Common myeloid progenitor, CD34-positive (primary cell): Measurements from ENCODE around the gene APH1A.

Experiments used
- CTCF ChIA-PET: fragments of 350-600 bp; sonication (Branson Sonifier 250); formaldehyde crosslinking; loops from one replicate; lab custom pipeline; 2021; ENCODE audit warnings: antibody characterized with exemption; lab: Charles Lee
- POLR2A ChIA-PET: fragments of 350-600 bp; sonication (Branson Sonifier 250); formaldehyde crosslinking; loops from one replicate; lab custom pipeline; 2021; ENCODE audit warnings: antibody characterized with exemption; lab: Charles Lee
- DNase-seq, 3 donors: peaks; one replicate each; pipeline versions ENCODE4 v3.0.0 to v3.0.0-alpha.2; 2013
- H3K27ac ChIP-seq, 2 experiments: 1 replicate in 1 of 2; 2 replicates in 1 of 2; pipeline ENCODE4 v1.7.0; 2013; ENCODE audit warnings: inconsistent platforms in 2 of 2, low read length in 2 of 2, mild to moderate bottlenecking in 2 of 2, low read depth in 1 of 2, moderate library complexity in 1 of 2; ENCODE audit not compliant: severe bottlenecking in 2 of 2, insufficient read depth in 1 of 2, poor library complexity in 1 of 2
- H3K27me3 ChIP-seq, 5 experiments: replicated peaks in 2 of 5; 1 replicate in 3 of 5; 2 replicates in 2 of 5; pipeline versions ENCODE4 v1.6.1 to v1.7.0; 2013; ENCODE audit warnings: low read length in 4 of 5, mild to moderate bottlenecking in 2 of 5, moderate library complexity in 2 of 5, inconsistent platforms in 1 of 5; ENCODE audit not compliant: insufficient read depth in 5 of 5, control insufficient read depth in 4 of 5
- H3K36me3 ChIP-seq, 4 experiments: 1 replicate in 2 of 4; 2 replicates in 2 of 4; pipeline versions ENCODE4 v1.6.1 to v1.7.0; 2013; ENCODE audit warnings: low read length in 3 of 4, control low read depth in 1 of 4, mild to moderate bottlenecking in 1 of 4; ENCODE audit not compliant: control insufficient read depth in 4 of 4, insufficient read depth in 4 of 4
- H3K4me1 ChIP-seq, 4 experiments: 1 replicate in 3 of 4; 2 replicates in 1 of 4; pipeline versions ENCODE4 v1.6.1 to v1.7.1; 2013; ENCODE audit warnings: low read length in 3 of 4, mild to moderate bottlenecking in 3 of 4, control low read depth in 1 of 4, inconsistent platforms in 1 of 4, moderate library complexity in 1 of 4; ENCODE audit not compliant: control insufficient read depth in 4 of 4, insufficient read depth in 4 of 4; ENCODE audit errors: control extremely low read depth in 1 of 4
- H3K4me3 ChIP-seq, 7 experiments: 1 replicate in 4 of 7; 2 replicates in 3 of 7; pipeline versions ENCODE4 v1.5.1 to v1.7.0; 2013; ENCODE audit warnings: mild to moderate bottlenecking in 7 of 7, low read length in 6 of 7, moderate library complexity in 6 of 7, inconsistent platforms in 2 of 7, low read depth in 2 of 7, control low read depth in 1 of 7; ENCODE audit not compliant: insufficient read depth in 4 of 7, control insufficient read depth in 1 of 7; ENCODE audit errors: extremely low read depth in 1 of 7
- H3K9me3 ChIP-seq, 5 experiments: 1 replicate in 4 of 5; 2 replicates in 1 of 5; pipeline versions ENCODE4 v1.6.1 to v1.7.1; 2013; ENCODE audit warnings: low read length in 4 of 5, mild to moderate bottlenecking in 2 of 5, inconsistent platforms in 1 of 5, low read depth in 1 of 5, moderate library complexity in 1 of 5; ENCODE audit not compliant: control insufficient read depth in 4 of 5, insufficient read depth in 2 of 5; ENCODE audit errors: control extremely low read depth in 1 of 5
- WGBS: methylation state at CpG from one replicate; pipeline ENCODE4 v1.1.5; 2013; ENCODE audit not compliant: insufficient coverage; 5-methylcytosine and 5-hydroxymethylcytosine counted together

The APH1A gene

DNA sequence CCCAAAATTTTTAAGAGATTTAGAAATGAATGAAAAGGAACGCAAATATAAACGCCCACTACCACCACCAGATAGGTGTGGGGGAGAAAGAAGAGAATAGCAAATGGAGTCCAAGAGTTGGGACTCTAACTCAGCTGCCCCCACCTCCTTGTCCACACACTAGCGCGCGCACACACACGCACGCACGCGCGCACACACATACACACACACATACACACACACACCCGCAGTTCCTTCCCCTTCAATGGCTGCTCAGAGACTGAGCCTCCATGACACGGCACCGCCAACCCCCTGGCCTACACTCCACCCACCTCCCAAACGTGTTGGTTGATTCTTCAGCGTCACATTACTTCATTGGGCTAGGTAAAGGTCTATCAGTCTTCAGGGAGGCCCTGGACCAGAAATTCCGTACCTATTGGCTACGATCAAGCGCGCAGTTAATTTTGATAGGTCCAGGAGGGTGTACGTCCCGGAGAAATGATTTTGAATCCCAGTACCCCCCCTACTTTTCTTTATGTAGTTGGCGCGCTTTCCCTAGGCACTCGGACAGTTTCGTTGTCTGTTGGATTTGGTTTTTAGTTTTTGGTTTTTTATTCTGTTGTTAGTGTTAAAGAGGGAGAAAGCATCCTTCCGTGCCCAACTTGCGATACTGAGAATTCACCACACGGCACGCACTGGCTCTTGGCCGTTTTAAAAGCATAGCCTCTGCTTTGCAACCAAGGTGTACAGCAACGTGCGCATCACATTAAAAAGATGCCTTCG lies 32.8 kb downstream of the APH1A start, which contains the start of gene ANP32E:
Gene ANP32E, minus strand, starts transcription at position 261 of the 762 bp plus-strand sequence. CDS start 326 bp downstream, outside the sequence.
- DNase-seq, result peak; percentile 99 to 100 (median 100)
- H3K36me3 ChIP-seq, result peaks cover 0 to 3% (median 0%) of the 10 kb centered on the region in 4 experiments
- WGBS, result 0% methylated on average over 11 of the region's 33 CpGs
- H3K9me3 ChIP-seq, result no peaks in the 10 kb centered on the region
- H3K4me3 ChIP-seq, result peak within 1 kb of the TSS; percentile 77 to 100 (median 91)
- ChIA-PET CTCF (interaction anchor here (0.7 kb wide), 1 partner anchor 15 kb away, joined by 3 read pairs; no protein-coding TSS in a partner anchor), POLR2A (interaction anchor here (1.4 kb wide), 1 partner anchor 33 kb away, joined by 3 read pairs; the partner anchor contains the start of gene APH1A)
- peaks cover 10 to 24% (median 18%) of the 10 kb centered on the region in 4 experiments for H3K4me1 ChIP-seq
- peak within 1 kb of the TSS; percentile 84 to 94 for H3K27ac ChIP-seq
- H3K27me3 ChIP-seq, result no peaks in the 10 kb centered on the region

DNA sequence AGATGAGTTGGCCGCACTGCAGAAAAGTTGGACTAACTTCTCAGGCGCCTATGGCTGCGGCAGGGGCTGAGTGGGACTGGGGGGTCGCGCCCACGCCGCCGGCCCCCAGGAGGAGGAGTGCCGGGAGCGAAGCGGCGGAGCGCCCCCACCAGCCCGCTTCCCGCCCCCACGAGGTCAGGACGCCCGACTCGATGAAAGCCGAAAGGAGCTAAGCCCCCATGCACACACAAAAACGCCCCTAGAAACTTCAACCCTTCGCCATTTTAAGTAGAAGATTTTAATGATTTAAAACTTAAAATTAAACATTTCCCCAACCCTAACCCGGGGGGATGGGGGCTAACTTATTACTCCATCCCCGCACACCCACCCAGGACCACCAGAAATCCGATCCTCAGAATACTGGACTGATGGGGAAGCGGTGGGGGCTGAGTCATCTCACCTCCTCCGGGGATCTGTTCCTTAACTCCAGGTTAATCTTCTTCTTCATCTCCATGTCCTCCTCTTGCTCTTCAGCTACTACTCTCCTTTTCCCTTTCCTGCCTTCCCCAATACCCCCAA lies 33.4 kb downstream of the APH1A start:
- ChIA-PET POLR2A (interaction anchor here (1.4 kb wide), 1 partner anchor 34 kb away, joined by 3 read pairs; the partner anchor contains the start of gene APH1A), CTCF (interaction anchor here (0.7 kb wide), 1 partner anchor 15 kb away, joined by 3 read pairs; no protein-coding TSS in a partner anchor)
- Histone ChIP-seq H3K27me3 (no peaks in the 10 kb centered on the region), H3K27ac (peak overlapping the region; percentile 84 to 94), H3K9me3 (no peaks in the 10 kb centered on the region), H3K4me3 (peak overlapping the region; percentile 77 to 100 (median 91)), H3K4me1 (peaks cover 10 to 24% (median 18%) of the 10 kb centered on the region in 4 experiments), H3K36me3 (peaks cover 0 to 3% (median under 1%) of the 10 kb centered on the region in 4 experiments)
- WGBS, result 0% methylated on average over 11 of the region's 27 CpGs
- peak in 2 of 3 donors; percentile 27 to 37 for DNase-seq

DNA sequence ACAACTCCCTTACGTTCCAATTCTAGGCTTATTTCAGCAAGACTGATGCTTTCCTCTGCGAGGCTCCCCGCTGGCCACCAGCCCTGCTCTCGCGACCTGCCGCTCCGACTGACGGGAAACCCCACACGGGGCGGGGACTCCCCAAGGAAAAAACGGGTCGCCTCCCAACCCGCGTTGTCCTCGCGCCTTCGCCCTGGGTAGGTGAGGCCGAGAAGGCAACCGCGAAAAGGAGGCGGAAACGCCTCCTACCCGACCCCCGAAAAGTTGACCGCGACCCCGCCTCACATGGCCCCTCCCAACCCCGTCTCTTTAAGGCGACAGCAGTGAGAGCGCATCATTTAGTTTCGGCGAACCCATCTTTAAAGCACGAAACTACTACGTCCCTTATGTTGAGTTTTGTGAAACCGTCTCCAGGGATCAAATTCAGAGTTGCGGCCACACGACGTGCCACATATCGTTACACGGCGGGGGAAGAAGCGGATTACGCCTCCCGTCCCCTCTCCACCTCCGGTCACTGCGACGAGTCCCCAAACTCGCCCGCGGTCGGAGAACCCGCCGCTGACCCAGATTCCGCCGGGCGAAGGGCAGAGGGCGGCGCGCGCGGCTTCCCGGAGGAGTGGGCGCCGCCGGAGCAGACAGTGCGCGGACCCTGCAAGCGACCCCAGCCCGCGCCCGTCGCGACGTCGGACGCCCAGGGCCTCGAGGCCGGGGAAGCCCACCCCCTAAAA lies 34.1 kb downstream of the APH1A start:
- peaks cover 10 to 24% (median 18%) of the 10 kb centered on the region in 4 experiments for H3K4me1 ChIP-seq
- CTCF ChIA-PET, result interaction anchor here (2.2 kb wide), 1 partner anchor 10 kb away, joined by 8 read pairs; no protein-coding TSS in a partner anchor
- peak; percentile 82 to 95 (median 95) for DNase-seq
- WGBS, result 0% methylated on average over 67 of the region's 78 CpGs
- H3K36me3 ChIP-seq, result peaks cover 0 to 3% (median 1%) of the 10 kb centered on the region in 4 experiments
- POLR2A ChIA-PET, result interaction anchor here (1.4 kb wide), 1 partner anchor 34 kb away, joined by 3 read pairs; the partner anchor contains the start of gene APH1A
- no peaks in the 10 kb centered on the region for H3K27me3 ChIP-seq
- H3K4me3 ChIP-seq, result peak overlapping the region; percentile 77 to 100 (median 91)
- H3K9me3 ChIP-seq, result no peaks in the 10 kb centered on the region
- peak overlapping the region; percentile 84 to 94 for H3K27ac ChIP-seq

DNA sequence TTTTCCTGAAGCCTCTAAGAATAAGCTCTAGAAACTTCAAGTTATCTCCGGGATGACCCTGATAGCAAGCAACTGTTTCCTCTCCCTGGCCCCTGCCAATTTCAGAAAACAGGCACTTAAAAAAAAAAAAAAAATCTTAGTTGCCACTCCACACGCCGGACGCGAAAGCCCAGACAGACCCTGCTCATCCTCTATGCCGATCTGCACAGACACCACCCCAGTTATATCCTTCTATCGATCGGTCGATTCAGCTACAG lies 34.6 kb downstream of the APH1A start:
- Histone ChIP-seq H3K4me3 (peak overlapping the region; percentile 77 to 100 (median 91)), H3K27me3 (no peaks in the 10 kb centered on the region), H3K36me3 (peaks cover 0 to 3% (median 2%) of the 10 kb centered on the region in 4 experiments), H3K9me3 (no peaks in the 10 kb centered on the region), H3K27ac (peak overlapping the region; percentile 84 to 94), H3K4me1 (peaks cover 10 to 24% (median 18%) of the 10 kb centered on the region in 4 experiments)
- DNase-seq, result no peak
- WGBS, result 0% methylated on average over 2 of the region's 9 CpGs
- ChIA-PET POLR2A (no interaction called here), CTCF (interaction anchor here (2.2 kb wide), 1 partner anchor 10 kb away, joined by 8 read pairs; no protein-coding TSS in a partner anchor)

DNA sequence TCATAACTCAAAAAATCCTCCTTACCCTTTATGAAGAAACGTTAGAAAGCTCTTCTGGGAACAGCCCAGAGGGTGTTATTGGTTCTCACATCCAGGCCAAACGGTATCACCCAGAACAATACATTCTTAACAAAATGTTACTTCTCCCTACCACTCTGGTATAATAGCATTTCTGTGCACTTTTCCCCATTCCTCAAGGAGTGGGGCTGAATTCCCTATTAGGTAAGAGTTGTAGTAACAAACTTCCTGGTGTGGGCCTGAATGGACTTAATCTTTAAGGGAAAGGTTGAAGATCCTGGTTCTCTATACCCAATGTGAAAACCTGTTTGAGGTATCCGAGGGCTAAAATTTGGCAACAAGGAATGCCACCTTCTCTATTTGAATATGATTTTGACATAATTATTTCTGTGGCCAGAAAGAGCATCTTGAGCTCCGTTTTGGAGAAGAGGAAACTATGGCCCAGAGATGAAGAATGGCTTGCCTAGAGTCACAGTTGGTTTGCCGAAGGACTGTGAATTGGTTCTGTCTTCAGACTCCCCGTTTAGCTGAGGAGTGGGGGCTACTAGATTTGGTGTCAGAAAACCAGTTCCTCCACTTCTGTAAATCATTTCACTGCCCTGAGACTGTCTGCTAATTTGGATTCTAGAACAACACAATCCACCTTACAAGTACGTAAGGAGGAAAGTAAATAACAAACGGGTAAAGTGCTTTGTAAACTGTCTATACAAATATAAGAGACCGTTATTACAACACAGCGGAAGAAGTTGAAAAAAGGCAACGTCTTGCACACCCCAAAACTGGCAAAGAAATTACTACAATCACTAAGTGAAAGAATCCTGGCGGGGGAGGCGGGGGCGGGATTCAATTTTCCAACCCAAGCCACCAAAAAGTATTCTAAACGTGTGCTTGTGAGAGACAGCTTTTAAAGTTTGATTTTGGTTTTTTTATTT lies 35.2 kb downstream of the APH1A start:
- Histone ChIP-seq H3K4me1 (peaks cover 10 to 24% (median 18%) of the 10 kb centered on the region in 4 experiments), H3K27me3 (no peaks in the 10 kb centered on the region), H3K9me3 (no peaks in the 10 kb centered on the region), H3K36me3 (peaks cover 3 to 7% (median 5%) of the 10 kb centered on the region in 4 experiments), H3K4me3 (peak overlapping the region in 6 of 7 experiments; percentile 90 to 100 (median 94)), H3K27ac (peak overlapping the region; percentile 84 to 94)
- 13% methylated on average over 3 of the region's 15 CpGs for WGBS
- CTCF ChIA-PET, result interaction anchor here (0.6 to 2.2 kb wide), 4 partner anchors 9 to 773 kb away, joined by 3 to 8 read pairs (median 4); no protein-coding TSS in a partner anchor
- DNase-seq, result peak; percentile 26 to 62 (median 58)
- POLR2A ChIA-PET, result interaction anchor here (0.6 to 0.9 kb wide), 2 partner anchors 16 to 74 kb away, joined by 3 to 5 read pairs; no protein-coding TSS in a partner anchor
